Activated T-helper 9 cell treated with anti-CD3 and anti-CD28 coated beads, Interleukin-2, amount 50 U/mL, for 16 hours (primary cell): ENCODE data around the gene EPHA3.

ENCODE experiments used
- DNase-seq: peaks from one replicate; pipeline ENCODE4 v3.0.0-alpha.2; 2020; ENCODE audit warnings: low read depth

The EPHA3 gene

GRCh38 chr3:89107461-89108290, at the start of gene EPHA3:
TSS of gene EPHA3 (plus strand) at chr3:89107621. CDS start at chr3:89107749, 128 bp downstream.
- no peak for DNase-seq

- no peak for DNase-seq
Observed at GRCh38 chr3:89058371-89058770, 49.0 kb upstream of the EPHA3 start.

GRCh38 chr3:89059211-89059925, 48.1 kb upstream of the EPHA3 start:
- DNase-seq: no peak

- DNase-seq: no peak
Observed at GRCh38 chr3:89061259-89061658, 46.2 kb upstream of the EPHA3 start.

- DNase-seq: no peak
Observed at GRCh38 chr3:89067736-89068135, 39.7 kb upstream of the EPHA3 start.

- no peak for DNase-seq
Observed at GRCh38 chr3:89072642-89073041, 34.8 kb upstream of the EPHA3 start.

GRCh38 chr3:89079944-89080343, 27.5 kb upstream of the EPHA3 start:
- no peak for DNase-seq

GRCh38 chr3:89087851-89088250, 19.6 kb upstream of the EPHA3 start:
- no peak for DNase-seq

- no peak for DNase-seq
Observed at GRCh38 chr3:89098173-89098572, 9.2 kb upstream of the EPHA3 start.

GRCh38 chr3:89098964-89099585, 8.3 kb upstream of the EPHA3 start:
- DNase-seq: no peak

- no peak for DNase-seq
Observed at GRCh38 chr3:89101251-89101650, 6.2 kb upstream of the EPHA3 start.

- DNase-seq: no peak
Observed at GRCh38 chr3:89101921-89102320, 5.5 kb upstream of the EPHA3 start.

GRCh38 chr3:89104499-89104898, 2.9 kb upstream of the EPHA3 start:
- DNase-seq: no peak

- DNase-seq: no peak
Observed at GRCh38 chr3:89105503-89105902, 1.9 kb upstream of the EPHA3 start.

- DNase-seq: no peak
Observed at GRCh38 chr3:89108291-89108550, 800 bp downstream of the EPHA3 start.

- no peak for DNase-seq
Observed at GRCh38 chr3:89113344-89113743, 5.9 kb downstream of the EPHA3 start.

- DNase-seq: no peak
Observed at GRCh38 chr3:89113893-89114840, 6.7 kb downstream of the EPHA3 start.

- DNase-seq: no peak
Observed at GRCh38 chr3:89114841-89115223, 7.4 kb downstream of the EPHA3 start.

GRCh38 chr3:89116476-89116875, 9.1 kb downstream of the EPHA3 start:
- no peak for DNase-seq

GRCh38 chr3:89138048-89138447, 30.6 kb downstream of the EPHA3 start:
- DNase-seq: no peak

GRCh38 chr3:89139870-89140269, 32.4 kb downstream of the EPHA3 start:
- DNase-seq: no peak

GRCh38 chr3:89144080-89144479, 36.7 kb downstream of the EPHA3 start:
- no peak for DNase-seq
